ENCODE results near the gene TMEM43. TPM values are rescaled to one million over a fixed set of nuclear protein-coding genes. Genes with fewer than 3 reads are reported as not detected.

The TMEM43 gene
- total and polyA plus RNA-seq, 2 of the 13 experiments (the other 11 are each of a cell fraction or from before 2014, with no cell fraction given), result 48.9 to 50.5 TPM

- TF ChIP-seq HMGXB4 (CRISPR knock-in tag; IDR thresholded peaks at IDR 0.05; ENCODE audit: borderline replicate concordance in 1 of 2, low read depth in 1 of 2), result peak; percentile 38 to 58; a peak in 3 of 4 replicates
- TF ChIP-seq ZNF333 (CRISPR knock-in tag; IDR thresholded peaks at IDR 0.05; ENCODE audit: borderline replicate concordance), result peak; percentile 74; the same call in 1 of the 2 replicates
- TF ChIP-seq ZNF703 (CRISPR knock-in tag; IDR thresholded peaks at IDR 0.05; ENCODE audit: borderline replicate concordance), result no peak
- peak; percentile 97 for TF ChIP-seq ZNF143 (CRISPR knock-in tag; IDR thresholded peaks at IDR 0.05)
- no peak for TF ChIP-seq LCORL (IDR thresholded peaks at IDR 0.05)
- TF ChIP-seq LCORL (CRISPR knock-in tag; IDR thresholded peaks at IDR 0.05), result peak; percentile 12; the same call in 1 of the 2 replicates
- TF ChIP-seq ZFY (CRISPR knock-in tag; IDR thresholded peaks at IDR 0.05), result peak; percentile 97
- no peak for TF ChIP-seq ZNF224 (CRISPR knock-in tag; IDR thresholded peaks at IDR 0.05)
- TF ChIP-seq FLYWCH1 (CRISPR knock-in tag; IDR thresholded peaks at IDR 0.05), result no peak
- no peak for TF ChIP-seq ZNF709 (CRISPR knock-in tag; IDR thresholded peaks at IDR 0.05)
- no peak for TF ChIP-seq ZBTB8A (CRISPR knock-in tag; IDR thresholded peaks at IDR 0.05; ENCODE audit: borderline replicate concordance, low read depth)
- 0 out of 2 replicates have a peak, but pooled peaks have one; percentile 31 for TF ChIP-seq FOXC1 (CRISPR knock-in tag; IDR thresholded peaks at IDR 0.05; ENCODE audit: borderline replicate concordance)
- TF ChIP-seq HNRNPK (IDR thresholded peaks at IDR 0.05; ENCODE audit: low read depth, low read length, poor library complexity, severe bottlenecking), result no peak
- peak; percentile 99 for TF ChIP-seq HCFC1 (IDR thresholded peaks at IDR 0.05; ENCODE audit: low read depth, low read length)
- TF ChIP-seq ZNF121 (CRISPR knock-in tag; IDR thresholded peaks at IDR 0.05), result no peak
- TF ChIP-seq ZZZ3 (CRISPR knock-in tag; IDR thresholded peaks at IDR 0.05; ENCODE audit: borderline replicate concordance), result no peak; the same call in 1 of the 2 replicates
- TF ChIP-seq ZNF329 (CRISPR knock-in tag; IDR thresholded peaks at IDR 0.05; ENCODE audit: low read depth), result 0 out of 2 replicates have a peak, but pooled peaks have one; percentile 67
- no peak for TF ChIP-seq SIN3A (IDR thresholded peaks at IDR 0.05; ENCODE audit: borderline replicate concordance, low read depth, low read length)
- TF ChIP-seq NBN (conservative IDR thresholded peaks at IDR 0.05), result no peak
- peak; percentile 72; the same call in 1 of the 2 replicates for TF ChIP-seq CBFB (CRISPR knock-in tag; IDR thresholded peaks at IDR 0.05)
- TF ChIP-seq ZNF230 (CRISPR knock-in tag; IDR thresholded peaks at IDR 0.05), result no peak
- peak; percentile 65 for TF ChIP-seq IKZF4 (CRISPR knock-in tag; IDR thresholded peaks at IDR 0.05; ENCODE audit: borderline replicate concordance, low read depth, not compliant biosample characterization)
- TF ChIP-seq KLF9 (CRISPR knock-in tag; IDR thresholded peaks at IDR 0.05; ENCODE audit: low read depth), result no peak
- no peak for TF ChIP-seq ZEB1 (IDR thresholded peaks at IDR 0.05; ENCODE audit: insufficient replicate concordance, low read depth)
- no peak for TF ChIP-seq ZNF672 (CRISPR knock-in tag; IDR thresholded peaks at IDR 0.05)
- TF ChIP-seq GMEB2 (CRISPR knock-in tag; IDR thresholded peaks at IDR 0.05; ENCODE audit: low read depth), result no peak
- no peak for TF ChIP-seq SRSF4 (IDR thresholded peaks at IDR 0.05; ENCODE audit: low read depth, low read length, poor library complexity, severe bottlenecking)
Measured at GRCh38 chr3:14124615-14125192, at the start of gene TMEM43, which contains the start of gene CHCHD4 (continued).
